Fibroblast of the aortic adventitia (primary cell): ENCODE data around the gene SLC25A13. TPM values are rescaled to one million over a fixed set of nuclear protein-coding genes. Genes with fewer than 3 reads are reported as not detected.

ENCODE experiments used
- DNase-seq: peaks from one replicate; pipeline ENCODE4 v3.0.0-alpha.2; 2010; ENCODE audit warnings: low read depth
- H3K4me3 ChIP-seq: 2 replicates; pipeline ENCODE4 v1.5.1; 2011; ENCODE audit warnings: low read depth, mild to moderate bottlenecking, control low read depth, low read length, moderate library complexity
- CTCF ChIP-seq: IDR thresholded peaks from 2 replicates; pipeline ENCODE4 v1.5.1; 2011; ENCODE audit warnings: mild to moderate bottlenecking, low read length, control low read depth, inconsistent platforms; ENCODE audit not compliant: insufficient read depth
- total RNA-seq: library from RNA; depleted of rRNA; stranded (reverse); fragments of >200 nt; gene quantifications from 2 replicates; pipeline ENCODE4 v1.2.3, GENCODE V29; 2012; ENCODE audit warnings: low replicate concordance

Gene SLC25A13
- total RNA-seq, 1 donor, result 14.3 TPM

DNA sequence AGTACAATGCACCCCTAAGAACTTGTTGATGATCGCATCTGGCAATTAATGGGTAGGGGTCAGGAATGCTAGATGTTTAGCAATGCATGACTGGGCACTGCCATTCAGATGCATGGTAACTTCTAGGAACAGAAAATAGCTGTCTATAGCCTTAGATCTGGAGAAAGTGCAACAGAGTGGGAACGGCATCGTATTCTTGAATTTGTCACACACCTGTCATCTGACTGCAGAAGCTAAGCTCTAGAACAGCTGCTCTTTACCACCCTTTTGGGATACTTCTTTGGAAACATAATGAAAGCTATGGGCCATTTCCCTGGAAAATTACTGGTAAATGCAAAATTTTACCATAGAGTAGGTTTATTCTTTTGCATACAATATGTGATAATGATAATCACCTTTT, 118.1 kb downstream of the SLC25A13 start:
- H3K4me3 ChIP-seq, result no peak overlapping the region
- no peak for TF ChIP-seq CTCF
- DNase-seq, result no peak

DNA sequence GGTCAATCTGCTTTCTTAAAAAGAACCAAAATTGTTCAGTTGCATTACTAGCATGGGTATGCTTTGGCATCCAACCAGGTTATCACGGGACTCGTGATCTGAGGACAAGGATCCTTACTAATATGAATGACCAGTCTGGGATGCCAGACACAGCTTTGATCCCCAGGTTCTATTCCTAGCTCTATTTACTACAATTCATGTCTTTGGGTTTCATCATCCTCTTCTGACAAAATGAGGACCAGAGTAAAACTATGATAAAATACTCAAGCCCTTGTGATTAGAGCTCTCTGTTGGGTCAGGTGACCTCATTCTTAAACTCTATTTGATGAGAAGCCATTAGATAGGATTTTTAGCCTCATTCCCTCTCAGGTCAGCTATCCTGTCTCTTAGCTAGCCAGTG, 119.8 kb downstream of the SLC25A13 start:
- TF ChIP-seq CTCF, result no peak
- H3K4me3 ChIP-seq, result no peak overlapping the region
- DNase-seq, result no peak

- no peak overlapping the region for H3K4me3 ChIP-seq
- TF ChIP-seq CTCF, result no peak
- no peak for DNase-seq
Measured at GRCh38 chr7:96200740-96201139, 121.2 kb downstream of the SLC25A13 start.

- no peak overlapping the region for H3K4me3 ChIP-seq
- DNase-seq, result peak; percentile 55
- TF ChIP-seq CTCF, result no peak
Measured at GRCh38 chr7:96199421-96199820, 122.5 kb downstream of the SLC25A13 start.

- no peak overlapping the region for H3K4me3 ChIP-seq
- no peak for DNase-seq
- TF ChIP-seq CTCF, result no peak
Measured at GRCh38 chr7:96198047-96198636, 123.8 kb downstream of the SLC25A13 start.

DNA sequence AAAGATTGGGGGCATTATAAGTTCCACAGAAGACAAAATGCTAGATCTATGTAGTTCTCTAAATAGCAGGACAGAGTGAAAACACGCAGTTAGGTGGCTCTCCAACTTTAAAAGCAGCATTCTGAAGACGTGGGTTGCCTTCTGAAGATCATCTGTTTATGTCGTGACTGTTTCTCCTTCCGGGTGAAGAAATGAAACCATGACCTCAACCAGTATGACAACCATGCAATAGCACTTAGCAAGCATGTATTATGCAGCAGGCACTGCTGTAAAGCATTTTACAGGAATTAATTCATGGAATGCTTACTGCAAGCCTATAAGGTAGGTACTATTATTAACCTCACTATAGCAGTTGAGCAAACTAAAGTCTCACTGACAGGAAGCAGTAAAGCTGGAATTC, 125.2 kb downstream of the SLC25A13 start:
- no peak for TF ChIP-seq CTCF
- DNase-seq, result no peak

More for the DNA sequence above, 125.2 kb downstream of the SLC25A13 start:
- no peak overlapping the region for H3K4me3 ChIP-seq
